HT1080 (cell line): ENCODE data around the gene TCP10L. TPM values are rescaled to one million over a fixed set of nuclear protein-coding genes. Genes with fewer than 3 reads are reported as not detected.
A peak's percentile ranks its signal among the peaks of the same experiment; 100 is the strongest.
"Not testable (repeated sequence)": the region's sequence is repeated elsewhere in the genome, so short reads cannot be mapped to it uniquely, and the experiment has no call there.

ENCODE experiments used
- DNase-seq: peaks from one replicate; pipeline ENCODE4 v3.0.0-alpha.2; 2015; ENCODE audit warnings: low read depth
- total RNA-seq: library from RNA; depleted of rRNA; stranded (reverse); fragments of >200 nt; shearing (Covaris generic); gene quantifications from 2 replicates; pipeline ENCODE4 v1.2.3, GENCODE V29; 2014

Gene TCP10L
- total RNA-seq, 1 experiment from 2014 or later: 0.16 TPM

DNA sequence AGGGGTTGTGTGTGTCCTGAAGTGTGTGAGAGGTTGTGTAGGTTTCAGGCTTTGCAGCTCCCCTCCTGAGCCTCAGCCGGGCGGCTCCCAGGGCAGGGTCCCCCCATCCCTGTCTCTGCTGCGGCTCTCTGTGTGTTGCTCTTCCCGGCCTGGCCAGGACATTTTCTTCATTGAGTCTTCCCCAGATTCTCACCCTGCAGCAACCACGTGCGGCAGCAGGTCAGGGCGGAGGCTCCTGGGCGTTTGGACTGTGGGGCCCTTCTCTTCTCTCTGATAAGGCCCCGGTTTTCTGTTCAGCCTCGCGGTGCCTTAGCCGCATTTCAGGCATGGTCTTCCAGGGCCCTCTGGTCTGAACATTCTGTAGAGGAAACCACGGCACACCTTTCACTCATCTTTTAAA, 1.8 kb upstream of the TCP10L start:
- no peak for DNase-seq

GRCh38 chr21:32585970-32586369, 647 bp upstream of the TCP10L start:
- no peak for DNase-seq

GRCh38 chr21:32584472-32584871, 851 bp downstream of the TCP10L start:
- DNase-seq: no peak

DNA sequence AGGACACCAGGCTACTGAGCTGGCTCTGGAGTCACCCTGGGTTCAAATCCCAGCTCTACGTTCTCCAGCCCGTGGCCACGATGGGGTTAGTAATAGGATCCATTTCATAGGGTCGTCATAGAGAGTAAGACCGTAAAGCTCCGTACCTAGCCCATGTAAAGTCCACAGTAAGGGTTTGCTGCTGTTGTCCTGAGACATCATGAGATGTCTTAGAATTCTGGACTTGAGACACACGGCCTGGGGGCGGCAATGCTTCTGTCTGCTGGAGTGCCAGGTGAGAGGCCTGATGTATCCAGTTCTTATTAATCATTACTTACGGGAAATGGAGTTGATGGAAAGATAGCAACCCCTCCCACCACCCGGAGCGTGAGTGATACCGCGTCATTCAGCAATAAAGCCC, 3.6 kb downstream of the TCP10L start:
- DNase-seq: no peak

- no peak for DNase-seq
Measured at GRCh38 chr21:32580949-32581348, 4.4 kb downstream of the TCP10L start.

DNA sequence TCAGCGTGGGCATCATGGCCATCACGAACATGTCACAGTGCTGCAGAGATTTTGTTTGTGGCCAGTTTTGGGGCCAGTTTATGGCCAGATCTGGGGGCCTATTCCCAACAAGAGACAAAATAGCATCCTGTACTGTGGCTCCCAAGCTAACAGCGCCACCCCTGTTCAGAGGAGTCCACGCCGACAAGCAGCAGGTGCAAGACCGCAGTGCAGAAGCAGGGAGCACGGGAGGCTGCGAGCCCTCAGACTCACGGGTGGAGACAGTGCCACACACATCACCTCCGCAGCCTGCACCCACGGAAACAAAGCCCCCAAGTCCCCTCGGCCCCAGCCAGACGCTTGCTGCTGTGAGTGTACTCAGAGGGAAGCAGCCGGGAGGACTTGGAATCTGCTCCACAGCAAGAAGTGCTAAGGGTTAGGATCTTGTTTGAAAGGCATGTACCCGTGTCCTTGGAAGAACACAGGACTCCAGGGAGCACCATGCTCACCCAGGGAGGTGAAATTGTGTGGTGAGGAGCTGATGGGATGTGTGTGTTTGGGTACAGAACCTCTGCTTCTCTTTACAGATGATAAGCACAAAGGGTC, 7.1 kb downstream of the TCP10L start:
- DNase-seq: no peak

DNA sequence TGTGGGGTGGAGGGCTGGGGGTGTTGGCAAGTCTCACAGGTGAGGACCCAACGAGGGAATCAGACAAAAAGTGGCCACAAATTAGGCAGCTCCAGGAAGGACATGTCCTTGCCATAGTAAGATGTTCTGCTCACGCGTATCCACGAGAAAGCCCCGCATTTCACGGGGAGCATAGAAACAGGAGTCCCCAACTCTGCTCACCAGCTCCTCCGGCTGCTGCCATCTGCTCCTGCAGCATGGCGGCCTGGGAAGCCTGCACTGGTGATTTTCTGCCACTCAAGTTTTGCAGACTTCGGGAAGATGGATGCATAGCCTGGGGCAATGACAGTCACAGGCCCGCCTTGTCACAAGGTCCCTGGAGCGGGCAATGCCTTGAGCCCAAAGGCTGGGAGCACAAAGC, 9.3 kb downstream of the TCP10L start:
- no peak for DNase-seq

DNA sequence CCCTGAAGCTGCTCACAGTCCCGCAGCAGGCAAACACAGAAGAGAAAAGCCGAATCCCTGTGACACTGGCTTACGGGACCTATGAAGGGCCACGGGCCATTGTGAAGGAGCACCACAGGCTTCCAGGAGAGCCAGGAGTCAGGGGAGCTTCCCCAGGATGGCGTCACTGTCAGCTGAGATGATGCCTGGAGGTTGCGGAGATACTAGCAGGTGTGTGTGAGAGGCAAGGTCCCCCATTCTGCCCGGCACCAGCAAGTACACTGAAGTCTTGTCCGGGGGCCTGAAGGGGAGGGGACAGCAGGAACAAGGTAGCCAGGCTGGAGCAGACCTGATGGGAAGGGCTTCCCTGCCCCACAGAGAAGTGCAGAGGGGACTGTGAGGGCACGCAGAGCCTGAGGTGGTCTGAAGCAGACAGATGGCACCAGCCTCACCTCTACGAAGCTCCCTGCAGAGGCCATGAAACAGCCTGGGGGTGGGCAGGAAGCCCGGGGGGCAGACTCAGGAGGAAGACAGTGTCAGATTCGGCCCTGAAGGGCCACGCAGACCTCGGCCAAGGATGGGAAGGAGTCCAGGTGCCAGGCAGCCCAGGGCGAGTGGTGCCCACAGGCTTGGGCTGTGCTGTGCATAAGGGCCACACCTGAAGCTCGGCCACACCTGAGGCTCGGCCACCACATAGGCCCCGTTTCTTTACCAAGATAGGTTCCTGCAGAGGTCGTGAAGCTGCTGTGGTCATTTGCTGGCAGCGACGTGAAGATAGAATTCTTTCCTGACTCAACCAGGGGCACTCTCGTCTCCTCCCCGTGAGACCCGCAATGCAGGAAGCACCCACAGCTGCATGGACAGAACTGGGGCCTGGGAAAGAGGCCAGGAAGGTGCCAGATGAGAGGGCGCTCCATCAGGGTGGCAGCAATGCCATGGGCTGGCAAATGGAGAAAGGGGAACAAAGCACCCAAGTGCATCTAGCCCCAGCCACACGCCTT, 10.1 kb downstream of the TCP10L start:
- DNase-seq: no peak

DNA sequence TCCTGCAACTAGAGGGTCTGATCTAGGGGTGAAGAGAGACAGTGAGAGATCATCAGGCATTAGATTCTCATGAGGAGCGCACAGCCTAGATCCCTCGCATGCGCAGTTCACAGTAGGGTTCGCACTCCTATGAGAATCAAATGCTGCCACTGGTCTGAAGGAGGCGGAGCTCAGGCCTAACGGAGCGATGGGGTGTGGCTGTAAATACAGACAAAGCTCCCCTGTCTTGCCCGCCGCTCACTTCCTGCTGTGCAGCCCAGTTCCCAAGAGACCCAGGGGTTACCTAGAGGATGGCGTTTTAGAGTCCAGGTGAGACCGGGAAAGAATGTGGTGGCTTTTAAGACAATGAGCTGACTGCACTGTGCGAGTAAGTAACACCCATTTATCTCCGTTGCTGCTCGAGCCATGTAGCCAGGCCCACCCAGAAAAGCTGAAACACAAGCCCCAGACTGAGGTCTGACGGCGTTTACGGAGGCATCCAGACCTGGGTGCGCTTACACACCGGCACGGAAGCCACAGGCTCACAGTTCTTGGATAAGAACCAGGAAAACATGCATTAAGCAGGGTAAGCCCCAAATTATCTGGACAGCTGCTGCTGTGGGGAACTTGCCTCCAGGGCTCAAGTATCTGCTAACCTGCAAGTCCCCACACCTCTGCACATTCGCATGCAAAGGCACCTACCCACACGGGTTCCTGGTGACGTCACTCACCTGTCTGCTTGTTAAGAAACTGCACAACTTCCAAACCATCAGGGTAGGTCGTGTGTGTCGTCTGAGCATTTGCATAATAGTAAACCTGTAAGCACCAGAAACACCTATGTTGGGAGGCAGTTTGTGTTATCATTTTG, 12.5 kb downstream of the TCP10L start:
- DNase-seq: no peak

- DNase-seq: no peak
Measured at GRCh38 chr21:32570456-32570855, 14.9 kb downstream of the TCP10L start.

GRCh38 chr21:32569261-32570230, 15.8 kb downstream of the TCP10L start:
- DNase-seq: peak; percentile 72

- no peak for DNase-seq
Measured at GRCh38 chr21:32567626-32568025, 17.7 kb downstream of the TCP10L start.

DNA sequence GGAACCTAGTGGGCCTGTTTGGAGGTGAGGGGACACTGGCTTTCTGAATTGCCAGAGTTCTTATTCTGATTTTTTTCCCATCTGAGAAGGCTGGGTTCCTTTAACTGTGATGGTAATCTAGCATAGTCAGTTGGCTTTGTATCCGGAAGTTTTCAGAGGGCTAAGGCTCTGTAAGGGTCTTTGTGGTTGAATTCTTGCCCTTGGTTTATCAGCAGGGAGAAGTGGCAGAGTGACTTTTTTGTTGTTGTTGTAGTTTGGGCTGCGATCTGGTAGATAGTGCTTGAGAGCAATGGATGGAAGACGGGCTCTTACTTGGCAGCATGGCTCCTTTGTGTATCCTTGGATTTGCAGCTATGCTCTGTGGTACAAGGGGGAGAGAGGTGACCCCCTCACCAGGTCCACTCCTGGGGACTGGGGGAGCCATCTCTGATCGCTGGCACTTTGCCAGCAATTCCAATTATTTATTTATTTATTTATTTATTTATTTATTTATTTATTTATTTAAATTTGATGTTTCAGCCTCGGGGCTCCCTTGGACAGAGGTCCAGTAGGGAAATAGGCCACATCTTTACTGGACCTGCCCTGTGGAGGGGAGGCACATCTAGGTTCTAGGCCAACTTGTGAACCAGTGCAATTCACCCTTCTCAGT, 18.5 kb downstream of the TCP10L start:
- DNase-seq: no peak

GRCh38 chr21:32565856-32566465, 19.4 kb downstream of the TCP10L start:
- DNase-seq: no peak

DNA sequence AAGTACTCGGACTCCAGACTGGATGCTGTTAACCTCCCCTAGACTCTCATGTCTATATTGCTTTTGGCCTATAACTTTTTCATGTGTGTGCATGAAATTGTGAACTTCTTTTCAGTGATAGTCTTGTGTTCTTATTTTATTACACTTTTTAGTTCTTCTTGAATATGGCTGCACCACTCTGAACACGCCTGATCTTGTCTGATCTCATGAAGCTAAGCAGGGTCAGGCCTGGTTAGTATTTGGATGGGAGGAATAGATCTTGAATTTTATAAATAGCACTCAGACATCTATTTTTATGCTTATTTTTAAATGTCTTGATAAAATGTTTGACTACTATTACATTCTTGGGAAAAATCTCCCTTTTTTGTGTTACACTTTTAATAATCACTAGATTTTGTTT, 22.4 kb downstream of the TCP10L start:
- no peak for DNase-seq

GRCh38 chr21:32562426-32562825, 22.9 kb downstream of the TCP10L start:
- peak; percentile 54 for DNase-seq

- not testable (repeated sequence) for DNase-seq
Measured at GRCh38 chr21:32561476-32561875, 23.8 kb downstream of the TCP10L start.

DNA sequence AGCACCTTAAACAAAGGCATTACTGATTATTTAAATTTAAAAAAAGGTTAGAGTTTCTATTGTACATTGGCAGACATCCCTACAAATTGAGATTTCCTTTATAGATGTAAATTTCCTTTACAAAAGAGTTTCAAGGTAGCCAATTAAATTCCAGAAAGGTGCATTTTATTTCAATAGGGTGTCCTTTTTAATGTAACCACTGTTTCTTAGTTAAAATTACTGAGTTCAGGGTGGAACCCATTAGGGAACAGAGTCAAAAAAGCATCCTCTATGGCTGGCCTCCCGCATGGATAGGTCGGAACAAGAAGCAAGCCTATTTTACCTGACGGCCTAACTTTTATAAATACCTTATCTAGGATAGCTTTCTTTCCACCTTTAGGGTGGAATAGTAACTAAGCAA, 24.4 kb downstream of the TCP10L start:
- no peak for DNase-seq

DNA sequence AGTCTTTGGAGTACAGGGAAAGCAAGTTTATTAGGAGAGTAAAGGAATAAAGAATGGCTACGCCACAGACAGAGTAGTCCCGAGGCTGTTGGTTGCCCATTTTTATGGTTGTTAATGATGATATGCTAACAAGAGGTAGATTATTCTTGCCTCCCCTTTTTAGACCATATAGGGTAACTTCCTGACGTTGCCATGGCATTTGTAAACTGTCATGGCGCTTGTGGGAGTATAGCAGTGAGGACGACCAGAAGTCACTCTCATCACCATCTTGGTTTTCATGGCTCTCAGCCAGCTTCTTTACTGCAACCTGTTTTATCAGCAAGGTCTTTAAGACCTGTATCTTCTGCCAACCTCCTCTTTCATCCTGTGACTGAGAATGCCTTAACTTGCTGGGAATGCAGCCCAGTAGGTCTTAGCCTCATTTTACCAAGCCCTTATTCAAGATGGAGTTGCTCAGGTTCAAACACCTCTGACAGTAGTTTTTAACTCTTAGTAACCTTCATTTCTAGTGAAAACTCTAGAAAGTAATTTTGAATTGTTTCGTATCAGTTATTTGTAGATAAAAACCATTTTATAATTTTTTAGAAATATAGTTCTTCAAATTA, 26.2 kb downstream of the TCP10L start:
- no peak for DNase-seq
